Heart left ventricle (tissue), 13 donors: ENCODE measurements around the gene TFB1M.

Experiments used
- CTCF ChIP-seq, 12 donors: fragments of 200-600 bp; sonication (generic) in 4 of 12; IDR thresholded peaks; one replicate each; pipeline versions ENCODE4 v1.5.0 to v1.8.0; 2018 to 2022; ENCODE audit warnings: antibody characterized with exemption in 12 of 12, mild to moderate bottlenecking in 5 of 12
- POLR2A ChIP-seq, 2 donors: fragments of 450-650 bp; IDR thresholded peaks; one replicate each; pipeline ENCODE4 v1.6.1; 2017; ENCODE audit warnings: antibody characterized with exemption in 2 of 2, mild to moderate bottlenecking in 2 of 2, moderate library complexity in 2 of 2
- donor health status: ischemic (EF 13 %, LVEDD 7.1; RV severe dilation, severe dysfunction).
- donor health status: DM: no; HTN: yes; CAD: no.
- donor health status: DM: no; HTN: no; CAD: no.
- donor health status: ischemic (EF 25% LVEDD 6.9; RV normal size, moderate dysfunction).
- donor health status: ischemic (EF 25% LVEDD 5.7; RV mildly dilated, moderate dysfunction).
- donor health status: ischemic (EF 35%, LVEDD 5.7; RV mildly dilated, moderate dysfunction).
- donor health status: nonischemic (EF 11% LVEDD 7.7; RV severe dilation, severe dysfunction).
- donor health status: DM: yes; HTN: yes; CAD: no.
- donor health status: PGD.
- donor health status: ischemic (EF 29% LVEDD 5.4; RV normal size, mild dysfunction).
- donor health status: nonischemic (EF 23%, LVEDD 6.1; RV moderate dilation, normal function).

- TF ChIP-seq CTCF (IDR thresholded peaks at IDR 0.05): no peak
- TF ChIP-seq POLR2A (IDR thresholded peaks at IDR 0.05): no peak
Observed at GRCh38 chr6:155306958-155307357, 7.3 kb downstream of the TFB1M start.
